Mesothelial cell of epicardium (in vitro differentiated cells): ENCODE measurements around the gene TMC3. TPM values are rescaled to one million over a fixed set of nuclear protein-coding genes. Genes with fewer than 3 reads are reported as not detected.
"Not testable (repeated sequence)": the region's sequence is repeated elsewhere in the genome, so short reads cannot be mapped to it uniquely, and the experiment has no call there.

Experiments used
- DNase-seq, 2 experiments: peaks; one replicate each; pipeline ENCODE4 v3.0.0; 2021; ENCODE audit warnings: low spot score in 2 of 2; ENCODE audit not compliant: unreplicated experiment in 2 of 2
- H3K27ac Mint-ChIP-seq: 2 replicates; pipeline ENCODE4 v1.8.0; 2021; ENCODE audit warnings: mixed read lengths
- H3K27me3 Mint-ChIP-seq: 2 replicates; pipeline ENCODE4 v1.8.0; 2021; ENCODE audit warnings: low read depth, mixed read lengths
- H3K36me3 Mint-ChIP-seq: 2 replicates; pipeline ENCODE4 v1.8.0; 2021; ENCODE audit warnings: mixed read lengths
- H3K4me1 Mint-ChIP-seq: 2 replicates; pipeline ENCODE4 v1.8.0; 2021; ENCODE audit warnings: mixed read lengths
- H3K4me3 Mint-ChIP-seq: 2 replicates; pipeline ENCODE4 v1.8.0; 2021; ENCODE audit warnings: mild to moderate bottlenecking, moderate library complexity, mixed read lengths
- H3K9me3 Mint-ChIP-seq: 2 replicates; pipeline ENCODE4 v1.8.0; 2021; ENCODE audit warnings: mixed read lengths
- total RNA-seq: library from RNA; stranded (reverse); gene quantifications from 3 replicates; pipeline ENCODE4 v1.2.1, GENCODE V29; 2021
- TF ChIP-seq, protein P1 (sequence below): fragments of 200-600 bp; sonication (generic); IDR thresholded peaks from one replicate; pipeline ENCODE4 v1.5.0; 2021; ENCODE audit warnings: antibody characterized with exemption; ENCODE audit not compliant: unreplicated experiment

Gene TMC3
- 0.04 to 0.05 TPM in 2 of 3 replicates, not detected in the other for total RNA-seq

- Mint-ChIP-seq H3K27ac (no peak within 1 kb of the TSS), H3K4me3 (no peak within 1 kb of the TSS), H3K27me3 (no peaks in the 10 kb centered on the region), H3K36me3 (no peaks in the 10 kb centered on the region), H3K9me3 (no peaks in the 10 kb centered on the region), H3K4me1 (peaks cover 4% of the 10 kb centered on the region)
- TF ChIP-seq, protein P1, sequence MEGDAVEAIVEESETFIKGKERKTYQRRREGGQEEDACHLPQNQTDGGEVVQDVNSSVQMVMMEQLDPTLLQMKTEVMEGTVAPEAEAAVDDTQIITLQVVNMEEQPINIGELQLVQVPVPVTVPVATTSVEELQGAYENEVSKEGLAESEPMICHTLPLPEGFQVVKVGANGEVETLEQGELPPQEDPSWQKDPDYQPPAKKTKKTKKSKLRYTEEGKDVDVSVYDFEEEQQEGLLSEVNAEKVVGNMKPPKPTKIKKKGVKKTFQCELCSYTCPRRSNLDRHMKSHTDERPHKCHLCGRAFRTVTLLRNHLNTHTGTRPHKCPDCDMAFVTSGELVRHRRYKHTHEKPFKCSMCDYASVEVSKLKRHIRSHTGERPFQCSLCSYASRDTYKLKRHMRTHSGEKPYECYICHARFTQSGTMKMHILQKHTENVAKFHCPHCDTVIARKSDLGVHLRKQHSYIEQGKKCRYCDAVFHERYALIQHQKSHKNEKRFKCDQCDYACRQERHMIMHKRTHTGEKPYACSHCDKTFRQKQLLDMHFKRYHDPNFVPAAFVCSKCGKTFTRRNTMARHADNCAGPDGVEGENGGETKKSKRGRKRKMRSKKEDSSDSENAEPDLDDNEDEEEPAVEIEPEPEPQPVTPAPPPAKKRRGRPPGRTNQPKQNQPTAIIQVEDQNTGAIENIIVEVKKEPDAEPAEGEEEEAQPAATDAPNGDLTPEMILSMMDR: no peak
- no peak for DNase-seq
Measured at GRCh38 chr15:81373775-81374395, at the start of gene TMC3. Gene TMC3 (minus strand): TSS chr15:81374213. CDS start chr15:81374077, 136 bp downstream.

DNA sequence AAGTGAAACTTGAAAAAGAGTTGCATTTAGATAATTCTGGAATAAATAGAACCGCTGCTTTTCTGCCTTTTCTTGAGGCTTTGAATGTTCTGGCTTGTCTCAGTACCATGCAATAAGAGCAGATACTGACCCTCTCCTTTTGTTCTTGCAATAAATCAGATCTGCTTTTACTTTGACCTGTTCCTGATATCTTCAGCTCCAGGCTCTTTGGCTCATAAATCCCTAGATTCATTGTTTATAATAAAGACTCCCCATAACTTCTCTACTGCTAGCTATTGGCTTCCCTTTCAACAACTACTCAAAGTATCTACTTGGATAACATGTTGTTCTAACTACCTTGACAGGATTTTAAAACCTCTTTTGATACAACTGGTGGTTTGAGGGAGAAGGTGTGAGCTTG is 47.4 kb upstream of the TMC3 start:
- DNase-seq: no peak
- TF ChIP-seq, protein P1: no peak
- no peak overlapping the region for H3K4me3 Mint-ChIP-seq

GRCh38 chr15:81419332-81419943 is 45.4 kb upstream of the TMC3 start:
- H3K9me3 Mint-ChIP-seq: peaks cover under 1% of the 10 kb centered on the region
- H3K27me3 Mint-ChIP-seq: no peaks in the 10 kb centered on the region
- H3K27ac Mint-ChIP-seq: no peak overlapping the region
- H3K4me3 Mint-ChIP-seq: no peak overlapping the region
- H3K36me3 Mint-ChIP-seq: no peaks in the 10 kb centered on the region
- TF ChIP-seq, protein P1: no peak
- peaks cover 16% of the 10 kb centered on the region for H3K4me1 Mint-ChIP-seq
- no peak for DNase-seq

More for the DNA sequence above, 47.4 kb upstream of the TMC3 start:
- Mint-ChIP-seq H3K27ac (no peak overlapping the region), H3K27me3 (peaks cover 3% of the 10 kb centered on the region), H3K36me3 (no peaks in the 10 kb centered on the region), H3K4me1 (peaks cover 16% of the 10 kb centered on the region), H3K9me3 (peaks cover 5% of the 10 kb centered on the region)

DNA sequence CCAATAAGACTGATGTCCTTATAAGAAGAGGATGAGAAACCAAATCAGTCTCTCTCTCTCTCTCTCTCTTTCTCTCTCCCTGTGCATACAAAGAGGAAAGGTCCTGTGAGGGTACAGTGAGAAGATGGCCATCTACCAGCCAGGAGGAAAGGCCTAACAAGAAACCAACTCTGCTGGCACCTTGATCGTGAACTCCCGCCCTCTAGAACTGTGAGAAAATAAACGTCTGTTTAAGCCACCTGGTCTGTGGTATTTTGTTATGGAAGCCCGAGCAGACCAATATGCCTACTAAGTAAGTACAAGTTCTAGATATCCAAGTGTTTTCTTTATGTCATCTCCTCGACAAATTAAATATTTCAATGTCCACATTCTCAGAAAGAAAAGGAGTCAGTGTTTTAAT is 44.9 kb upstream of the TMC3 start:
- DNase-seq: no peak
- Mint-ChIP-seq H3K4me3 (no peak overlapping the region), H3K27ac (no peak overlapping the region)

DNA sequence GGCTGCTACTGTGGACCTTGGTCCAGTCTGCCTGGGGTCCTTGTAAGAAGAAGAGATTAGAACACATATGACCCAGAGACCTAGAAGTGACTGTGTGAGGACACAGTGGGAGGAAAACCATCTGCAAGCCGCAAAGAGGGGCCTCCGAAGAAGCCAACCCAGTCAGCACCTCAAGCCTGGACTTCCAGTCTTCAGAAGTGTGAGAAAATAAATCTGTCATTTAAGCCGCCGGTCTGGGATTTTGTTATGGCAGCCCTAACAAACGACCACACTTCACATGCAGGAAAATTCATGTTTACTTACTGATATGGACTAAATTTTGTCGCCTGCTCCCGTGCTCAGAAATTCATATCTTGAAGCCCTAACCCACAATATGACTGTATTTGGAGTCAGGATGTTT is 44.4 kb upstream of the TMC3 start:
- peaks cover 16% of the 10 kb centered on the region for H3K4me1 Mint-ChIP-seq
- no peaks in the 10 kb centered on the region for H3K36me3 Mint-ChIP-seq
- H3K27me3 Mint-ChIP-seq: no peaks in the 10 kb centered on the region
- no peak overlapping the region for H3K4me3 Mint-ChIP-seq
- no peaks in the 10 kb centered on the region for H3K9me3 Mint-ChIP-seq
- H3K27ac Mint-ChIP-seq: no peak overlapping the region
- TF ChIP-seq, protein P1: no peak
- DNase-seq: no peak

More for the DNA sequence above, 44.9 kb upstream of the TMC3 start:
- no peaks in the 10 kb centered on the region for H3K27me3 Mint-ChIP-seq
- no peaks in the 10 kb centered on the region for H3K9me3 Mint-ChIP-seq
- H3K4me1 Mint-ChIP-seq: peaks cover 16% of the 10 kb centered on the region
- TF ChIP-seq, protein P1: no peak
- no peaks in the 10 kb centered on the region for H3K36me3 Mint-ChIP-seq

DNA sequence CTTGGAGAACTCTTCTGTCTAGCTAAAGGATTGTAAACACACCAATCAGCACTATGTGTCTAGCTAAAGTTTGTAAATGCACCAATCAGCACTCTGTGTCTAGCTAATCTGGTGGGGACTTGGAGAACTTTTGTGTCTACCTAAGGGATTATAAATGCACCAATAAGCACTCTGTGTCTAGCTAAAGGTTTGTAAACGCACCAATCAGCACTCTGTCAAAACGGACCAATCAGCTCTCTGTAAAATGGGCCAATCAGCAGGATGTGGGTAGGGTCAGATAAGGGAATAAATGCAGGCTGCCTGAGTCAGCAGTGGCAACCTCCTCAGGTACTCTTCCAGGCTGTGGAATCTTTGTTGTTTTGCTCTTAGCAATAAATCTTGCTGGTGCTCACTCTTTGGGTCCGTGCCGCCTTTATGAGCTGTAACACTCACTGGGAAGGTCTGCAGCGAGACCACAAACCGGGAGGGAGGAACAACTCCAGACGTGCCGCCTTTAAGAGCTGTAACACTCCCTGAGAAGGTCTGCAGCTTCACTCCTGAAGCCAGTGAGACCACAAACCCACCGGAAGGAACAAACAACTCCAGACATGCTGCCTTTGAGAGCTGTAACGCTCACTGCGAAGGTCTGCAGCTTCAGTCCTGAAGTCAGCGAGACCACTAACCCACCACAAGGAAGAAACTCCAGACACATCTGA is 40.4 kb upstream of the TMC3 start:
- peaks cover 15% of the 10 kb centered on the region for H3K4me1 Mint-ChIP-seq
- H3K27me3 Mint-ChIP-seq, H3K9me3 Mint-ChIP-seq, DNase-seq, H3K4me3 Mint-ChIP-seq, H3K27ac Mint-ChIP-seq, H3K36me3 Mint-ChIP-seq: not testable (repeated sequence)
